CD4-positive, alpha-beta T cell (primary cell): ENCODE data around the gene CIDEA. TPM values are rescaled to one million over a fixed set of nuclear protein-coding genes. Genes with fewer than 3 reads are reported as not detected.

Experiments
- ATAC-seq: fragments of 200-7000 bp; cut with Tn5 transposase; one replicate; pipeline ENCODE4 v1.10.0; 2022; ENCODE audit warnings: mild to moderate bottlenecking; ENCODE audit not compliant: poor library complexity
- CTCF ChIA-PET: fragments of 350-600 bp; sonication (Branson Sonifier 250); formaldehyde crosslinking; loops from one replicate; lab custom pipeline; 2021; ENCODE audit warnings: antibody characterized with exemption, inconsistent platforms; lab: Charles Lee
- POLR2A ChIA-PET: fragments of 350-600 bp; sonication (Branson Sonifier 250); formaldehyde crosslinking; loops from one replicate; lab custom pipeline; 2021; ENCODE audit warnings: antibody characterized with exemption, inconsistent platforms; lab: Charles Lee
- DNase-seq, 14 experiments: peaks; one replicate each; pipeline ENCODE4 v3.0.0-alpha.2; 2013 to 2020; ENCODE audit warnings: mixed read lengths in 2 of 14
- H3K27ac ChIP-seq, 2 donors: one replicate each; pipeline versions ENCODE4 v1.5.1 to v1.7.0; 2013; ENCODE audit warnings: low read length in 2 of 2, low read depth in 1 of 2, mild to moderate bottlenecking in 1 of 2
- H3K27me3 ChIP-seq, 2 experiments: 1 replicate in 1 of 2; 2 replicates in 1 of 2; pipeline versions ENCODE4 v1.6.1 to v1.7.0; 2013; ENCODE audit warnings: low read length in 2 of 2, control low read depth in 1 of 2, mild to moderate bottlenecking in 1 of 2, moderate library complexity in 1 of 2; ENCODE audit not compliant: insufficient read depth in 2 of 2, control insufficient read depth in 1 of 2
- H3K36me3 ChIP-seq: one replicate; pipeline ENCODE4 v1.6.1; 2013; ENCODE audit warnings: low read length, control low read depth; ENCODE audit not compliant: insufficient read depth
- H3K4me1 ChIP-seq: one replicate; pipeline ENCODE4 v1.6.1; 2013; ENCODE audit warnings: low read length, control low read depth; ENCODE audit not compliant: insufficient read depth
- H3K4me3 ChIP-seq: one replicate; pipeline ENCODE4 v1.5.1; 2013; ENCODE audit warnings: mild to moderate bottlenecking, low read length, moderate library complexity
- H3K9me3 ChIP-seq, 2 experiments: 1 replicate in 1 of 2; 2 replicates in 1 of 2; pipeline versions ENCODE4 v1.6.1 to v1.7.0; 2013; ENCODE audit warnings: low read length in 2 of 2, mild to moderate bottlenecking in 2 of 2, control low read depth in 1 of 2, moderate library complexity in 1 of 2; ENCODE audit not compliant: control insufficient read depth in 1 of 2, insufficient read depth in 1 of 2
- H3K27ac Mint-ChIP-seq: one replicate; pipeline ENCODE4 v1.8.0; 2020; ENCODE audit warnings: mixed read lengths
- H3K27me3 Mint-ChIP-seq: one replicate; pipeline ENCODE4 v1.8.0; 2021; ENCODE audit warnings: mixed read lengths
- H3K36me3 Mint-ChIP-seq: one replicate; pipeline ENCODE4 v1.8.0; 2021; ENCODE audit warnings: low read depth, mixed read lengths
- H3K4me1 Mint-ChIP-seq: one replicate; pipeline ENCODE4 v1.8.0; 2021; ENCODE audit warnings: low read depth, mixed read lengths
- H3K4me3 Mint-ChIP-seq: one replicate; pipeline ENCODE4 v1.8.0; 2020; ENCODE audit warnings: mild to moderate bottlenecking, mixed read lengths
- H3K9me3 Mint-ChIP-seq: one replicate; pipeline ENCODE4 v1.8.0; 2020; ENCODE audit warnings: mixed read lengths
- CTCF ChIP-seq: fragments of 200-600 bp; IDR thresholded peaks from one replicate; pipeline ENCODE4 v1.8.0; 2022; ENCODE audit warnings: antibody characterized with exemption, mild to moderate bottlenecking
- intact Hi-C, 2 experiments: fragments of 100-400 bp; cut with DNase I in 1 of 2; cut with micrococcal nuclease in 1 of 2; formaldehyde crosslinking; loops; one replicate each; pipeline versions ENCODE4 v1.15.1 to v1.9.0; 2023 to 2025; cut with DNase I, micrococcal nuclease
- total RNA-seq, 174 experiments: library from RNA in 2 of 174; stranded (reverse) in 2 of 174; gene quantifications; one replicate each; pipeline ENCODE4 v1.2.3 and lab custom pipeline; 2021 to 2026

Gene CIDEA
- total RNA-seq, 2 experiments from 2014 or later: not detected

DNA sequence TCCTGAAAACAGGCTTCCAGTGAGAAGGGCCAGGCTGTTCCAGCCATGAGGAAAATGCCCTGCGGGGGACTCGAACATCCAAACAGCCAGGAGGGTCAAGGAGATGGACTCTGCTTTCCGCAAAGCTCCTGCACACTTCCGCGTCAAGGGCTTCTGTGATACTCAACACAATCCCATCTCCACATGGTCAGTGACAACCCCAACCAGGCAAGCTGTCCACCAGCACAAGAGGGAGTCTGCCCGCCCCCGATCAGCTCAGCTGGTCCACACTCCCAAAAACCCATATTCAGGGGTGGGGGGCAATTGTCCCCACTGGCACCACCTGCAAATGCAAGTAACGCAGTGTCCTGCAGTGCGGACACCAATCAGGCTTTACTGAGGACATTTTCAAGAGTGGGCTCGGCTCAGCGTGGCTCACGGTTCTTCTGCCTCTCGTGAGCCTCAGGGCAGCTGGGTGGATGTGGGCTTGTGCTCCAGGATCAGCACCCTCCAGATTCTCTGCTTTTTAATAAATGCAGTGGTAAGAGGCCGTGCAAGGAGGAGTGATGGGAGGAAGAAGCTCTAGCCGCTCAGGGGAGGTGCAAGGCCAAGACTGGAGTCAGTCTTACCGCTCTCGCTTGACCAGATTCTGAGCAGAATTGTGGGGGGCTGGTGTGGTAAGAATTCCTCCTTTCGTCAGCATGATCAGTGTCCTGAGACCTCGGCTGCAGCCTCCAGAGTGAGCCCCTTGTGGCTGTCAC lies 19.5 kb upstream of the CIDEA start:
- H3K27me3 Mint-ChIP-seq: peaks cover 29% of the 10 kb centered on the region

GRCh38 chr18:12236141-12236540 lies 18.0 kb upstream of the CIDEA start:
- ChIA-PET CTCF (interaction anchor here (0.6 to 1.1 kb wide), 2 partner anchors 15 to 581 kb away, joined by 3 read pairs; no protein-coding TSS in a partner anchor), POLR2A (no interaction called here)
- ATAC-seq: no peak
- no peak for DNase-seq
- H3K36me3 ChIP-seq: no peaks in the 10 kb centered on the region
- no peak overlapping the region for H3K4me3 ChIP-seq
- Mint-ChIP-seq H3K27ac (no peak overlapping the region), H3K9me3 (no peaks in the 10 kb centered on the region), H3K4me3 (no peak overlapping the region), H3K27me3 (peaks cover 31% of the 10 kb centered on the region), H3K4me1 (no peaks in the 10 kb centered on the region), H3K36me3 (no peaks in the 10 kb centered on the region)
- intact Hi-C loops: loop anchor here in 1 of 2 experiments (5.0 kb wide), 2 partner anchors 299 to 504 kb away; no protein-coding TSS in a partner anchor
- H3K4me1 ChIP-seq: peaks cover 3% of the 10 kb centered on the region
- H3K9me3 ChIP-seq: peaks cover 0 to 10% of the 10 kb centered on the region in 2 experiments
- H3K27ac ChIP-seq: no peak overlapping the region
- TF ChIP-seq CTCF: no peak
- H3K27me3 ChIP-seq: peaks cover 0 to 5% of the 10 kb centered on the region in 2 experiments

More for the DNA sequence above, 19.5 kb upstream of the CIDEA start:
- Mint-ChIP-seq H3K4me1 (no peaks in the 10 kb centered on the region), H3K27ac (no peak overlapping the region), H3K36me3 (no peaks in the 10 kb centered on the region), H3K9me3 (no peaks in the 10 kb centered on the region), H3K4me3 (no peak overlapping the region)
- DNase-seq (no peak), ATAC-seq (no peak)
- Histone ChIP-seq H3K4me3 (no peak overlapping the region), H3K27ac (no peak overlapping the region), H3K9me3 (peaks cover 0 to 12% of the 10 kb centered on the region in 2 experiments), H3K36me3 (no peaks in the 10 kb centered on the region), H3K27me3 (peaks cover 0 to 5% of the 10 kb centered on the region in 2 experiments), H3K4me1 (peaks cover 3% of the 10 kb centered on the region)
- ChIA-PET POLR2A (no interaction called here), CTCF (no interaction called here)
- TF ChIP-seq CTCF: no peak
- intact Hi-C loops: loop anchor here in 1 of 2 experiments (5.0 kb wide), 2 partner anchors 297 to 502 kb away; no protein-coding TSS in a partner anchor

DNA sequence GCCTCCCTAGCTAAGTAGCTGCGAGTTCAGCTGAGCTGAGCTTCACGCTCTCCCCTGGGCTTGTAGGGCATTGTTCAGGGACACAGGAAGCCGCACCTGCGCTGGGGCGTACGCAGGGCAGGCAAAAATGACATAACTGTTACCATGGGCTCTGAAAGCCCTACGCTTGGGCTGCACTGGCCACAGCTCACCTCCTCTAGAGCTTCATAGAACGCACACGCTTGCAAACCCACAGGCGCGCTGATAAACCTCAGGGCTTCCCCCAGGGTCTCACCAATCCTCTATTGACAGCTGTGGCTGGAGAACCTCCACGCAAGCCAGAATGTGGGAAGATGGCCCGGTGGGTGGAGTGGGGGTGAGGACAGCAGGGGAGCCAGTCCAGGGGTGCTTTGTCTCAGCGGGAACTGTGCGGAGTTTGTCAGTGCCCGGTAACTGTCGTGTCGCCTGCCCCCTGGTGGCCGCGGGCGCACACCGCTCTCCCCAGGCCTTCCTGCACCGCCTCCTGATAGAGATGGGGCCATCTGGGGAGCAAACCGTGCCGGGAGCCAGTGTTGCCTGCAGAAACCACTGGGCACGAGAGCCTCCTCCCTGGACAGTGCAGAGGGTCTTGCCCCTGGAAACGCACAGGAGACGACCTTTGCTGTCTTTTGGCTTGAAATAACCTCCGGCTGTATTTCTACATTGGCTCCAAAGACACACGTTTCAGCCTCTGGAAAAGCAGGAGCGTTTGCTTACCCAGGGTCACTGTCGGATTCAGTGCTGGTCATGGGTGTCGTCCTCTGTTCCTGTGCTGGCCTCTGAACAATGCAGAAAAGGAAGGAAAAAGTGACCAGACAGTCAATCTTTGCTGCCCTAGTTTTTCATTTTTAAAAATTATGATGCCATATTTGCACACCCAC lies 17.0 kb upstream of the CIDEA start:
- Mint-ChIP-seq H3K4me3 (no peak overlapping the region), H3K4me1 (no peaks in the 10 kb centered on the region), H3K36me3 (no peaks in the 10 kb centered on the region), H3K9me3 (no peaks in the 10 kb centered on the region), H3K27ac (no peak overlapping the region), H3K27me3 (peaks cover 41% of the 10 kb centered on the region)
- TF ChIP-seq CTCF: peak; percentile 76
- no peaks in the 10 kb centered on the region for H3K36me3 ChIP-seq
- no peak overlapping the region for H3K27ac ChIP-seq
- DNase-seq (peak; percentile 13 to 68 (median 44)), ATAC-seq (peak; percentile 81)
- peaks cover 0 to under 1% of the 10 kb centered on the region in 2 experiments for H3K9me3 ChIP-seq
- ChIA-PET POLR2A (no interaction called here), CTCF (interaction anchor here (0.6 kb wide), 1 partner anchor 14 kb away, joined by 3 read pairs; no protein-coding TSS in a partner anchor)
- H3K27me3 ChIP-seq: peaks cover 0 to 5% of the 10 kb centered on the region in 2 experiments
- H3K4me3 ChIP-seq: no peak overlapping the region
- intact Hi-C loops: loop anchor here in 1 of 2 experiments (5.0 kb wide), 2 partner anchors 300 to 505 kb away; no protein-coding TSS in a partner anchor
- peaks cover 3% of the 10 kb centered on the region for H3K4me1 ChIP-seq
